CD4-positive, alpha-beta T cell (primary cell): Measurements from ENCODE around the gene ABCC11. TPM values are rescaled to one million over a fixed set of nuclear protein-coding genes. Genes with fewer than 3 reads are reported as not detected.

ENCODE experiments used
- ATAC-seq: fragments of 200-7000 bp; cut with Tn5 transposase; one replicate; pipeline ENCODE4 v1.10.0; 2022; ENCODE audit warnings: mild to moderate bottlenecking; ENCODE audit not compliant: poor library complexity
- CTCF ChIA-PET: fragments of 350-600 bp; sonication (Branson Sonifier 250); formaldehyde crosslinking; loops from one replicate; lab custom pipeline; 2021; ENCODE audit warnings: antibody characterized with exemption, inconsistent platforms; lab: Charles Lee
- POLR2A ChIA-PET: fragments of 350-600 bp; sonication (Branson Sonifier 250); formaldehyde crosslinking; loops from one replicate; lab custom pipeline; 2021; ENCODE audit warnings: antibody characterized with exemption, inconsistent platforms; lab: Charles Lee
- DNase-seq, 14 experiments: peaks; one replicate each; pipeline ENCODE4 v3.0.0-alpha.2; 2013 to 2020; ENCODE audit warnings: mixed read lengths in 2 of 14
- H3K27ac ChIP-seq, 2 donors: one replicate each; pipeline versions ENCODE4 v1.5.1 to v1.7.0; 2013; ENCODE audit warnings: low read length in 2 of 2, low read depth in 1 of 2, mild to moderate bottlenecking in 1 of 2
- H3K27me3 ChIP-seq, 2 experiments: 1 replicate in 1 of 2; 2 replicates in 1 of 2; pipeline versions ENCODE4 v1.6.1 to v1.7.0; 2013; ENCODE audit warnings: low read length in 2 of 2, control low read depth in 1 of 2, mild to moderate bottlenecking in 1 of 2, moderate library complexity in 1 of 2; ENCODE audit not compliant: insufficient read depth in 2 of 2, control insufficient read depth in 1 of 2
- H3K36me3 ChIP-seq: one replicate; pipeline ENCODE4 v1.6.1; 2013; ENCODE audit warnings: low read length, control low read depth; ENCODE audit not compliant: insufficient read depth
- H3K4me1 ChIP-seq: one replicate; pipeline ENCODE4 v1.6.1; 2013; ENCODE audit warnings: low read length, control low read depth; ENCODE audit not compliant: insufficient read depth
- H3K4me3 ChIP-seq: one replicate; pipeline ENCODE4 v1.5.1; 2013; ENCODE audit warnings: mild to moderate bottlenecking, low read length, moderate library complexity
- H3K9me3 ChIP-seq, 2 experiments: 1 replicate in 1 of 2; 2 replicates in 1 of 2; pipeline versions ENCODE4 v1.6.1 to v1.7.0; 2013; ENCODE audit warnings: low read length in 2 of 2, mild to moderate bottlenecking in 2 of 2, control low read depth in 1 of 2, moderate library complexity in 1 of 2; ENCODE audit not compliant: control insufficient read depth in 1 of 2, insufficient read depth in 1 of 2
- H3K27ac Mint-ChIP-seq: one replicate; pipeline ENCODE4 v1.8.0; 2020; ENCODE audit warnings: mixed read lengths
- H3K27me3 Mint-ChIP-seq: one replicate; pipeline ENCODE4 v1.8.0; 2021; ENCODE audit warnings: mixed read lengths
- H3K36me3 Mint-ChIP-seq: one replicate; pipeline ENCODE4 v1.8.0; 2021; ENCODE audit warnings: low read depth, mixed read lengths
- H3K4me1 Mint-ChIP-seq: one replicate; pipeline ENCODE4 v1.8.0; 2021; ENCODE audit warnings: low read depth, mixed read lengths
- H3K4me3 Mint-ChIP-seq: one replicate; pipeline ENCODE4 v1.8.0; 2020; ENCODE audit warnings: mild to moderate bottlenecking, mixed read lengths
- H3K9me3 Mint-ChIP-seq: one replicate; pipeline ENCODE4 v1.8.0; 2020; ENCODE audit warnings: mixed read lengths
- intact Hi-C, 2 experiments: fragments of 100-400 bp; cut with DNase I in 1 of 2; cut with micrococcal nuclease in 1 of 2; formaldehyde crosslinking; loops; one replicate each; pipeline versions ENCODE4 v1.15.1 to v1.9.0; 2023 to 2025; cut with DNase I, micrococcal nuclease
- total RNA-seq, 174 experiments: library from RNA in 2 of 174; stranded (reverse) in 2 of 174; gene quantifications; one replicate each; pipeline ENCODE4 v1.2.3 and lab custom pipeline; 2021 to 2026
- TF ChIP-seq, protein P1 (sequence below): fragments of 200-600 bp; IDR thresholded peaks from one replicate; pipeline ENCODE4 v1.8.0; 2022; ENCODE audit warnings: antibody characterized with exemption, mild to moderate bottlenecking

Gene ABCC11
- total RNA-seq, 2 experiments from 2014 or later = 0.08 TPM; not detected in 1

DNA sequence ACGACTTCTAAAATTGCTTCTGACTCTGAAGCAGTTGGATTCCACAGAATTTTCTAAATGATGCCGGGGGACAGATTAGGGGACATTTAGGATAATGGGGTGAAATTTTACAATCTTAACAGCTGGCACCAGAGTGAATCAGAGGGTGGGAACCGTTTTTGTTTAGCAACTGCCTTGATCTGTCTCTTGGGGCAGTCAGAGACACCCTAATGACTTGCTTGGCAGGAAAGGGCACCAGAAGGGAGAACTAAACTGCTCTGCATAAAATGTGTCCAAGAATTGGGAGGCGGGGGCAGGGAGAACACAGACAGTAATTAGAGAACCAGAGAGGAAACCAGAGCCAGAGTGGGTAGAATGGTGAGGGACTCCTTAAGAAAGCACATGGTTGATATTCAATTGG, 85.4 kb downstream of the ABCC11 start:
- CTCF ChIA-PET = no interaction called here
- no peak overlapping the region for H3K27ac ChIP-seq
- peaks cover 5% of the 10 kb centered on the region for H3K4me1 Mint-ChIP-seq
- POLR2A ChIA-PET = no interaction called here
- intact Hi-C loops = loop anchor here in 1 of 2 experiments (5.0 kb wide), 1 partner anchor 1310 kb away; no protein-coding TSS in a partner anchor
- no peaks in the 10 kb centered on the region for H3K36me3 ChIP-seq
- no peak overlapping the region for H3K4me3 Mint-ChIP-seq
- no peaks in the 10 kb centered on the region for H3K9me3 Mint-ChIP-seq
- no peaks in the 10 kb centered on the region for H3K36me3 Mint-ChIP-seq
- no peaks in the 10 kb centered on the region for H3K9me3 ChIP-seq
- H3K27me3 ChIP-seq = no peaks in the 10 kb centered on the region
- TF ChIP-seq, protein P1, sequence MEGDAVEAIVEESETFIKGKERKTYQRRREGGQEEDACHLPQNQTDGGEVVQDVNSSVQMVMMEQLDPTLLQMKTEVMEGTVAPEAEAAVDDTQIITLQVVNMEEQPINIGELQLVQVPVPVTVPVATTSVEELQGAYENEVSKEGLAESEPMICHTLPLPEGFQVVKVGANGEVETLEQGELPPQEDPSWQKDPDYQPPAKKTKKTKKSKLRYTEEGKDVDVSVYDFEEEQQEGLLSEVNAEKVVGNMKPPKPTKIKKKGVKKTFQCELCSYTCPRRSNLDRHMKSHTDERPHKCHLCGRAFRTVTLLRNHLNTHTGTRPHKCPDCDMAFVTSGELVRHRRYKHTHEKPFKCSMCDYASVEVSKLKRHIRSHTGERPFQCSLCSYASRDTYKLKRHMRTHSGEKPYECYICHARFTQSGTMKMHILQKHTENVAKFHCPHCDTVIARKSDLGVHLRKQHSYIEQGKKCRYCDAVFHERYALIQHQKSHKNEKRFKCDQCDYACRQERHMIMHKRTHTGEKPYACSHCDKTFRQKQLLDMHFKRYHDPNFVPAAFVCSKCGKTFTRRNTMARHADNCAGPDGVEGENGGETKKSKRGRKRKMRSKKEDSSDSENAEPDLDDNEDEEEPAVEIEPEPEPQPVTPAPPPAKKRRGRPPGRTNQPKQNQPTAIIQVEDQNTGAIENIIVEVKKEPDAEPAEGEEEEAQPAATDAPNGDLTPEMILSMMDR = no peak
- DNase-seq = no peak
- H3K4me3 ChIP-seq = no peak overlapping the region
- H3K4me1 ChIP-seq = peaks cover 6% of the 10 kb centered on the region
- ATAC-seq = no peak
- no peak overlapping the region for H3K27ac Mint-ChIP-seq
- H3K27me3 Mint-ChIP-seq = peaks cover 3% of the 10 kb centered on the region

GRCh38 chr16:48160575-48160974, 86.8 kb downstream of the ABCC11 start:
- DNase-seq (no peak), ATAC-seq (no peak)
- Histone ChIP-seq H3K4me3 (no peak overlapping the region), H3K9me3 (no peaks in the 10 kb centered on the region), H3K4me1 (peaks cover 12% of the 10 kb centered on the region), H3K36me3 (no peaks in the 10 kb centered on the region), H3K27me3 (no peaks in the 10 kb centered on the region), H3K27ac (no peak overlapping the region)
- peaks cover 5% of the 10 kb centered on the region for H3K4me1 Mint-ChIP-seq
- no peaks in the 10 kb centered on the region for H3K36me3 Mint-ChIP-seq
- TF ChIP-seq, protein P1 = no peak
- H3K27ac Mint-ChIP-seq = no peak overlapping the region
- H3K27me3 Mint-ChIP-seq = peaks cover 6% of the 10 kb centered on the region
- H3K9me3 Mint-ChIP-seq = no peaks in the 10 kb centered on the region
- intact Hi-C loops = loop anchor here in 1 of 2 experiments (5.0 kb wide), 1 partner anchor 1308 kb away; no protein-coding TSS in a partner anchor
- no peak overlapping the region for H3K4me3 Mint-ChIP-seq
- ChIA-PET POLR2A (no interaction called here), CTCF (no interaction called here)

- Mint-ChIP-seq H3K36me3 (no peaks in the 10 kb centered on the region), H3K4me1 (no peaks in the 10 kb centered on the region), H3K27me3 (peaks cover 14% of the 10 kb centered on the region), H3K4me3 (no peak overlapping the region), H3K9me3 (no peaks in the 10 kb centered on the region), H3K27ac (no peak overlapping the region)
- Histone ChIP-seq H3K27ac (no peak overlapping the region), H3K4me3 (no peak overlapping the region), H3K36me3 (no peaks in the 10 kb centered on the region), H3K9me3 (no peaks in the 10 kb centered on the region), H3K27me3 (peaks cover 0 to 3% of the 10 kb centered on the region in 2 experiments), H3K4me1 (peaks cover 7% of the 10 kb centered on the region)
- ATAC-seq (no peak), DNase-seq (peak in 3 of 14 experiments; percentile 4 to 42 (median 32))
- TF ChIP-seq, protein P1 = no peak
- intact Hi-C loops = loop anchor here in 1 of 2 experiments (5.0 kb wide), 2 partner anchors 474 to 1541 kb away; no protein-coding TSS in a partner anchor
- ChIA-PET CTCF (interaction anchor here (0.9 kb wide), 1 partner anchor 692 kb away, joined by 3 read pairs; no protein-coding TSS in a partner anchor), POLR2A (no interaction called here)
Measured at GRCh38 chr16:48158296-48158695, 89.0 kb downstream of the ABCC11 start.
